GM15510 (cell line): ENCODE data around the gene BTG1.

Experiments used
- POLR2A ChIP-seq: IDR thresholded peaks from 3 replicates; pipeline ENCODE4 v1.6.1; 2011; ENCODE audit warnings: borderline replicate concordance; ENCODE audit not compliant: insufficient read length; ENCODE audit errors: extremely low read depth

BTG1 gene, protein sequence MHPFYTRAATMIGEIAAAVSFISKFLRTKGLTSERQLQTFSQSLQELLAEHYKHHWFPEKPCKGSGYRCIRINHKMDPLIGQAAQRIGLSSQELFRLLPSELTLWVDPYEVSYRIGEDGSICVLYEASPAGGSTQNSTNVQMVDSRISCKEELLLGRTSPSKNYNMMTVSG

DNA sequence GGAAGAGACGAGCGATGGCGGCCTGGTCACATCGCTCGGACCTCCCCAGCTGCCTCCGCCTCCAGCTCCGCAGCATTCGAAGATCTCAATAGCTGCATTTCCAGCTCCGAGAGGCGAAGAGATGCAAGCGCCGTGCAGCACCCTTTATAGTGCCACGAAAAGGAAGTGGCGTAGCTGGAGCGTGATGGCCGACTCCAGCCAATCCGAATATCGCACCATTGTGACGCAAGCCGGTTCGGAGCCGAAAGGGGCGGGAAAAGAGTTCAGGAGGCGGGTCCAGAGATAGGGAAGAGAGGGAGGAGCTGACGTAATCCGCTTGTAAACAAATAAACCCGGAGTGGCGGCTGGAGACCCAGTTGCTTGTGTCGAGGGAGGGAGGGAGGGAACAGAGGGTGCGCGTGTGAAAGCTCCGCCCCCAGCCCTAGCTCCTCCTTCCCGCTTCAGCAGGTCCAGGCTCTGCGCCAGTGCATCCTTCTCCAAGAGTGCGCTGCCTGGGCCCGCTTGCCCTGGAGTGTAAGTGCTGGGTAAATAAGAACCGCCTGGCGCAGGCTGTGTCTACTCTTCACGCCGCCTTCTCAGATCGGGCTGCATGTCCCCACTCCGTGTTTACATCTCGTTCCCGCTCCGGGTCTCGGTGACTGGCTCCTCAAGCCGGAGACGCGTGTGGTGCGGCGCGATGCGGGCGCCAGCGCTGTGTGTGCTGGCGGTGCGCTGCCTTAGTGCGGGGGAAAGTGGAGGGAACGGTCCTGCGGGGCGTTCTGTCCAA, at the start of gene BTG1:
BTG1 (minus strand) TSS at position 116 of the 766 bp plus-strand sequence. CDS start 311 bp downstream, outside the sequence.
- TF ChIP-seq POLR2A = peak; percentile 100

DNA sequence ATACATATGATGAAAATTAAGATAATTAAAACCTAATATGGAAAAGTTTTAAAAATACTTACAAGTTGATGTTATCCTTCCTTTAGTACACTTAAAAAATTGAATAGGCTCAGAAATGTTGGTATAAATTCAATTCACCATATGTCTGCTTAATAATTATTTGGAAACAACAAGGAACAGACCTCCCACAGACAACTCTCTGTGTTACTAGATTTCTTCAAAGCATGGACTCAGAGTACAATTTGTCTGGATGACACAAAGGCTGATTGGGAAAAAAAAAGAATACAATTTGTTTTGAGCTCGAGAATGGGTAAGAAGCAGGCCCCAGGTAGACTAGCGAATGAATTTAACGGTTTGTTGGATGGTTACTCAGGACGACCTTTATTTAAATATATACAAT, 48.9 kb upstream of the BTG1 start:
- TF ChIP-seq POLR2A = no peak

DNA sequence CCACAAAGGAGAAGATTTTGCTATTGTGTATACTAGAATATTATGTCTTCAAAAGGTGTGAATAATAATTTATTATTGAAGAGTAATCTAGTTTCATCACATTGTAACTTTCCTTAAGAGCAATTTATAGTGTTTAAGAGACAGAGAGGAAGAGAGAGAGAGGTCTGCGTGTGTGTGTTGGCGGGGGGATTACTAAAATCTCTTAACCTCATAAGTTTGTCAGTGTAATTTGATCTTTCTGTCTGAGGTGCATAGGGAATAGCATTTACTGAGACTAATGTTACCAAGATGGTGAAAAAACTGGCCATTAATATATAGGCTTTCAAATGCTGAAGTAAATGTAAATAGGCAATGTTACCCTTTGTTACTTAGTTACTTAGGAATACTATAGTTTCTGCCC, 48.2 kb upstream of the BTG1 start:
- no peak for TF ChIP-seq POLR2A

DNA sequence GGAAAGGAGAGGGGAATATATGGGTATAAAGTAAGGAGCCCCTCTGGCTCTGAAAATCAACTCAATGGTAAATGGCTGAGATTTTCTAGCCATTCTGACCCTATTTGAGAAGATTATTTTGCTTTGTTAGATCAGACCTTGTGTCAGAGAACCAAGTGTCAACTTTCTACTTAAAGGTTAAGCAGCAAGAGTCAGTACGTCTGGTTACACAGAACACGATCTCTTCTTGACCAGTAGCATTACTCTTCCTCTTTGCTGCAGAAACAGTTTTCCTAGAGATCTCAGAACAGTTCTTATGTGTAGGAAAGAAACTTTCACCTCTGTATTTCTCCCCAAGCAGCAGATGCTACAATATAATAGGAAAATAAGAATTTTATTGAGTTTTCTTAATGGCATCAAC, 47.4 kb upstream of the BTG1 start:
- no peak for TF ChIP-seq POLR2A

DNA sequence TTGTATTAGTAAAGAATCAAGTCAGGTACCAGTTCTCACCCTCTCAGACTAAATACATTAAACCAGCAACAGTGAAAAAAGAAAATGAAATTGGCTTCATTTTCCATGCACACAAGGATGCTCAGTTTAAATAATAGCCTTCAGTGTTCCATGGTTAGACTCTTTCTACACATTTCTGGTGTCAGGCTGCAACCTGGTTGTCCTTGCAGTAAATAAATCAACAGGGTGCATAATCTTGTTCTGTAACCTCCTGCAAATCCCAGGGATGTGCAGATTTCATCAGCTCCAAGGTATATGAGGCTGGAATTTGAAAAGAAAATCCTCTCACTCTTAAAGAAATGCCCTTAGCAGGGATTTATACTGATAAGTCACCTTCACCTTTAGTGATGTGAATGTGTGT, 46.7 kb upstream of the BTG1 start:
- TF ChIP-seq POLR2A = no peak

GRCh38 chr12:92191061-92191460, 45.4 kb upstream of the BTG1 start:
- TF ChIP-seq POLR2A = no peak

- no peak for TF ChIP-seq POLR2A
These were observed 43.0 kb upstream of the BTG1 start for GRCh38 chr12:92188517-92189188.

DNA sequence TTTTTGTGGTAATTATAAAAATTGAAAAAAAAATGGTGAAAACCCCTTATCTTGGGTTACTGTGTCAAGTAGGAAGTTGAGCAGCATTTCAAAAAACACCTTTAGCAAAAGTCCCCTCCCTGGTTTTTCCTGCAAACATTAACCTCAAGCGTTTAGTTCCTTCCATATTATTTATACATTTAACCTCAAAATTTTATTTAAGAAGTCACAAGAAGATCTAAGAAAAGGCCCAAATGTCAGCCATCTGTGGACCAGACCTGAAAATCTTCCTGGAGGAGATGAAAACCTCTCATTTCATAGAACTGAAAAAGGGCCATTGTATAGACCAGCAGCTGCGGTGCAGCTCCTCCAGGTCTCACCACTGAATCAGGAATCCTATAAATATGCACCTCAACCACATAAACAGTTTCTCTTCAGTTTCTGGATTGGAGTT, 40.4 kb upstream of the BTG1 start:
- no peak for TF ChIP-seq POLR2A

DNA sequence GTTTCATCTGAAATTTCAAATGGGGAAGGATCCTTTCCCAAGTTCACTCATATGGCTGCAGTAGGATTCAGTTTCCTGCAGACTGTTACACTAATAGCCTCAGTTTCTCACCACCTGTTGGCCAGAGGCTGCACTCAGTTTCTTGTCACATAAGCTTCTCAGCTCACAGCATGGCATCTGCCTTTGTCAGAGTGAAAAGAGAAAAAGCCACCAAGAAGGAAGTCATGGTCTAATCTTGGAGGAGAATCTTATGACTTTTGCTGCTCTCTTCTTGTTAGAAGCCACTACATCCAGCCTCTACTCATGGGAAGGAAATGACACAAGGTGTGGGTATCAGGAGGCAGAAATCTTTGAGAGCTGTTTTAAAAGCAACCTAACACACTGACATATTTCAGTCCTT, 39.4 kb upstream of the BTG1 start:
- TF ChIP-seq POLR2A = no peak

DNA sequence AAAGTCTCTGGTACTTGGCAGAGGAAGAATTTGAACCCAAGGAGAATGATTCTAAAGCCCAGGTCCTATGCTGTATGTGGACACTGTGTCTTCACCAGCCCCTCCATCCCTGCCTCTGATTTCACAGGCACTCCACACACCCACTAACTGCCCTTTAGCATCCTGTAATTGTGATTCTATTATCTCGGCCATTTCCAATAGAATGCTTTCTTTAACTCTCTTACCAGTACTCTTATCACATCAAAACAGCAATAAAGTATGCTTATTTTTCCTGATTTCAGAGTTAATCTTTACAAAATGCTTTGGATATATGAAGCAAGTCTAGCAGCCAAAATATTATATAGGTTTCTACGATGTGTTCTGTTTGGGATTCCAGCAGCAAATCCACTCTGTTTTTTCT, 37.9 kb upstream of the BTG1 start:
- no peak for TF ChIP-seq POLR2A

GRCh38 chr12:92178340-92178739, 32.7 kb upstream of the BTG1 start:
- TF ChIP-seq POLR2A = no peak

DNA sequence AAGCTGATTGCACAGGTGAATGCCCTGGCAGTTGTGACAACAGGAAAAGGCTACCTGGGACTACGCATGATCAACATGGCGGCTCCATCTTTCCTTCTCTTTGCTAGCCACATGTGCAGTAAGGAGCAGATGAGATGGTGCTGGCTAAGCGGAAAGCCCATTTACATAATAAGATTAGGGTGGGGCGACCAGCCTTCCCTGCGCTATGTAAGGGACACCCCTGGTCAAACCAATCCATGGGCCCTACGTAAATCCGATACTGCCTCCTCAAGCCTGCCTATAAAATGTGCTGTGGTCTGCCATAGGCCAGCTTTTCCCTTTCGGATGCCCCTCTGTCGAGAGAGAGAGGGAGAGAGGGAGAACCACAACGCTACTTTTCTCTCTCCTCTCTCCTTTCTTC, 31.0 kb upstream of the BTG1 start:
- no peak for TF ChIP-seq POLR2A

- TF ChIP-seq POLR2A = no peak
These were observed 30.3 kb upstream of the BTG1 start for GRCh38 chr12:92175961-92176360.

DNA sequence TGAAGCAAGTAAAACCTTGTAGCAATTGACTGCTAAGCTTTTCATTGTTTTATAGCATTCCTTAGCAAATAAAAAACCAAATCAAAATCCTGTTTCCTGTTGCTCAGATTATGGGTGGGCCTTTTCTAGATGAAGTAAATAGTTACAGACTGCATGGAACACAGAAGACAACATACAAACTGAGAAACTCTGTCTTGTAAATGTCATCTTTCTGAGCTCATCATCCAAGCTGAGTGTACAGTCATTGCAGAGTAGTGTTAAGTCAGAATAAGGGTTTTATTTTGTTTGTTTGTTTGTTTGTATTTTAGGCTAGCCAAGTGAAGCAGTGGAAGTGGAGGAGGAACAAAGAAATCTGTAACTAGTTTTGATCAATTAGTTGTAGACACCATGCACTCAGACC, 24.4 kb upstream of the BTG1 start:
- TF ChIP-seq POLR2A = no peak

DNA sequence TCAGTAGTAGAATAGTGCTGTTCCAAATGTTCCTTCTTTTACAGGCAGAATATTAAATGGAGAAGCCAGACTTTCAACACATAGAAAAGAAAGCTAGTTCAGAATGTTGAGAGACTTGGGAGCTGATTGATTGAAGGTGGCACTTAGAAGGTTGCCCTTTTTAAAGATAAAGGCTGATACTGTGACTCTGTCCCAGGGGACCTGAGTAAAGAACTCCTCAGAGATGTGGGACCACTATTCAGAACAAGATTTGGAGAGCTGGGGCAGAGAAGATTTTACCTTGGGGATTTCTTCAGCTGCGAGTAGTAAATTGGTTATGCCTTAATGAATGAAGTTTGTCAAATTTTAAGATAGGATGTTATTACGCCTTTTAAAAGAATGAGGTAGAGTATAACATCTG, 21.4 kb upstream of the BTG1 start:
- TF ChIP-seq POLR2A = no peak

- no peak for TF ChIP-seq POLR2A
These were observed 19.1 kb upstream of the BTG1 start for GRCh38 chr12:92164712-92165111.
